Activated naive CD8-positive, alpha-beta T cell treated with anti-CD3 and anti-CD28 coated beads, Interleukin-2, amount 50 U/mL, for 24 hours (primary cell): ENCODE data around the gene CALCB.
A peak's percentile ranks its signal among the peaks of the same experiment; 100 is the strongest.

Experiments
- ATAC-seq: fragments of 150-1000 bp; cut with Tn5 transposase; one replicate; pipeline ENCODE4 v1.10.0; 2021
- DNase-seq: peaks from one replicate; pipeline ENCODE4 v3.0.0; 2021
- H3K27ac Mint-ChIP-seq: one replicate; pipeline ENCODE4 v1.8.0; 2021; ENCODE audit warnings: mild to moderate bottlenecking, mixed read lengths
- H3K27me3 Mint-ChIP-seq: one replicate; pipeline ENCODE4 v1.8.0; 2021; ENCODE audit warnings: mixed read lengths
- H3K36me3 Mint-ChIP-seq: one replicate; pipeline ENCODE4 v1.8.0; 2021; ENCODE audit warnings: low read depth, mixed read lengths
- H3K4me1 Mint-ChIP-seq: one replicate; pipeline ENCODE4 v1.8.0; 2021; ENCODE audit warnings: mixed read lengths
- H3K4me3 Mint-ChIP-seq: one replicate; pipeline ENCODE4 v1.8.0; 2021; ENCODE audit warnings: mild to moderate bottlenecking, moderate library complexity, mixed read lengths
- H3K9me3 Mint-ChIP-seq: one replicate; pipeline ENCODE4 v1.8.0; 2021; ENCODE audit warnings: mixed read lengths

CALCB gene

GRCh38 chr11:15101072-15101709, 27.8 kb downstream of the CALCB start:
- no peak overlapping the region for H3K4me3 Mint-ChIP-seq
- no peak for ATAC-seq
- H3K27me3 Mint-ChIP-seq, result peaks cover 9% of the 10 kb centered on the region
- H3K4me1 Mint-ChIP-seq, result peaks cover 2% of the 10 kb centered on the region
- H3K36me3 Mint-ChIP-seq, result no peaks in the 10 kb centered on the region
- DNase-seq, result peak; percentile 63
- H3K9me3 Mint-ChIP-seq, result no peaks in the 10 kb centered on the region
- no peak overlapping the region for H3K27ac Mint-ChIP-seq

GRCh38 chr11:15104166-15104565, 30.8 kb downstream of the CALCB start:
- peaks cover 3% of the 10 kb centered on the region for H3K4me1 Mint-ChIP-seq
- no peaks in the 10 kb centered on the region for H3K36me3 Mint-ChIP-seq
- DNase-seq, result no peak
- no peaks in the 10 kb centered on the region for H3K9me3 Mint-ChIP-seq
- H3K27me3 Mint-ChIP-seq, result no peaks in the 10 kb centered on the region
- no peak overlapping the region for H3K4me3 Mint-ChIP-seq
- ATAC-seq, result no peak
- H3K27ac Mint-ChIP-seq, result no peak overlapping the region

GRCh38 chr11:15106201-15106965, 33.0 kb downstream of the CALCB start:
- no peaks in the 10 kb centered on the region for H3K9me3 Mint-ChIP-seq
- no peak overlapping the region for H3K27ac Mint-ChIP-seq
- H3K4me3 Mint-ChIP-seq, result no peak overlapping the region
- no peaks in the 10 kb centered on the region for H3K27me3 Mint-ChIP-seq
- H3K36me3 Mint-ChIP-seq, result no peaks in the 10 kb centered on the region
- DNase-seq, result no peak
- ATAC-seq, result no peak
- peaks cover 3% of the 10 kb centered on the region for H3K4me1 Mint-ChIP-seq

GRCh38 chr11:15107730-15108515, 34.5 kb downstream of the CALCB start:
- Mint-ChIP-seq H3K36me3 (no peaks in the 10 kb centered on the region), H3K27me3 (no peaks in the 10 kb centered on the region), H3K27ac (no peak overlapping the region), H3K4me1 (peaks cover 3% of the 10 kb centered on the region), H3K9me3 (no peaks in the 10 kb centered on the region), H3K4me3 (no peak overlapping the region)
- DNase-seq, result no peak
- no peak for ATAC-seq

- Mint-ChIP-seq H3K9me3 (no peaks in the 10 kb centered on the region), H3K27ac (no peak overlapping the region), H3K27me3 (peaks cover 3% of the 10 kb centered on the region), H3K36me3 (no peaks in the 10 kb centered on the region), H3K4me1 (peaks cover 10% of the 10 kb centered on the region), H3K4me3 (no peak overlapping the region)
- DNase-seq (no peak), ATAC-seq (no peak)
These were observed 35.3 kb downstream of the CALCB start for GRCh38 chr11:15108592-15109130.

- no peaks in the 10 kb centered on the region for H3K9me3 Mint-ChIP-seq
- ATAC-seq (no peak), DNase-seq (no peak)
- peaks cover 13% of the 10 kb centered on the region for H3K4me1 Mint-ChIP-seq
- H3K27me3 Mint-ChIP-seq, result peaks cover 8% of the 10 kb centered on the region
- H3K36me3 Mint-ChIP-seq, result no peaks in the 10 kb centered on the region
- no peak overlapping the region for H3K4me3 Mint-ChIP-seq
- no peak overlapping the region for H3K27ac Mint-ChIP-seq
These were observed 36.2 kb downstream of the CALCB start for GRCh38 chr11:15109602-15110001.

- peaks cover 15% of the 10 kb centered on the region for H3K4me1 Mint-ChIP-seq
These were observed 37.8 kb downstream of the CALCB start for GRCh38 chr11:15111215-15111614.

GRCh38 chr11:15112131-15112541, 38.7 kb downstream of the CALCB start:
- Mint-ChIP-seq H3K4me1 (peaks cover 14% of the 10 kb centered on the region), H3K9me3 (no peaks in the 10 kb centered on the region)

More at GRCh38 chr11:15111215-15111614, 37.8 kb downstream of the CALCB start:
- DNase-seq, result no peak
- H3K36me3 Mint-ChIP-seq, result no peaks in the 10 kb centered on the region
- no peaks in the 10 kb centered on the region for H3K9me3 Mint-ChIP-seq
- H3K4me3 Mint-ChIP-seq, result no peak overlapping the region
- ATAC-seq, result no peak
- peaks cover 19% of the 10 kb centered on the region for H3K27me3 Mint-ChIP-seq
- no peak overlapping the region for H3K27ac Mint-ChIP-seq

GRCh38 chr11:15113381-15113780, 40.0 kb downstream of the CALCB start:
- Mint-ChIP-seq H3K4me3 (peak overlapping the region; percentile 30), H3K36me3 (no peaks in the 10 kb centered on the region), H3K9me3 (no peaks in the 10 kb centered on the region), H3K27me3 (peaks cover 34% of the 10 kb centered on the region), H3K27ac (no peak overlapping the region), H3K4me1 (peaks cover 20% of the 10 kb centered on the region)
- peak; percentile 42 for ATAC-seq
- peak; percentile 12 for DNase-seq

More at GRCh38 chr11:15112131-15112541, 38.7 kb downstream of the CALCB start:
- Mint-ChIP-seq H3K36me3 (no peaks in the 10 kb centered on the region), H3K27me3 (peaks cover 27% of the 10 kb centered on the region), H3K4me3 (no peak overlapping the region), H3K27ac (no peak overlapping the region)
- DNase-seq (no peak), ATAC-seq (no peak)

- H3K27me3 Mint-ChIP-seq, result peaks cover 34% of the 10 kb centered on the region
- H3K4me3 Mint-ChIP-seq, result no peak within 1 kb of the TSS
- no peak within 1 kb of the TSS for H3K27ac Mint-ChIP-seq
- no peaks in the 10 kb centered on the region for H3K36me3 Mint-ChIP-seq
- DNase-seq, result no peak
- H3K9me3 Mint-ChIP-seq, result no peaks in the 10 kb centered on the region
- no peak for ATAC-seq
- H3K4me1 Mint-ChIP-seq, result peaks cover 30% of the 10 kb centered on the region
These were observed 41.4 kb downstream of the CALCB start, which contains the start of gene INSC for GRCh38 chr11:15114501-15115475. TSS of gene INSC (plus strand) at chr11:15114923. CDS start at chr11:15149175, 34,252 bp downstream.

- H3K36me3 Mint-ChIP-seq, result no peaks in the 10 kb centered on the region
- no peak for ATAC-seq
- H3K27me3 Mint-ChIP-seq, result peaks cover 38% of the 10 kb centered on the region
- DNase-seq, result no peak
- no peak overlapping the region for H3K4me3 Mint-ChIP-seq
- H3K4me1 Mint-ChIP-seq, result peaks cover 30% of the 10 kb centered on the region
- H3K27ac Mint-ChIP-seq, result no peak overlapping the region
- no peaks in the 10 kb centered on the region for H3K9me3 Mint-ChIP-seq
These were observed 42.3 kb downstream of the CALCB start for GRCh38 chr11:15115686-15116085.

- peaks cover 41% of the 10 kb centered on the region for H3K27me3 Mint-ChIP-seq
- ATAC-seq (no peak), DNase-seq (no peak)
- H3K36me3 Mint-ChIP-seq, result no peaks in the 10 kb centered on the region
- no peak overlapping the region for H3K4me3 Mint-ChIP-seq
- H3K27ac Mint-ChIP-seq, result no peak overlapping the region
- no peaks in the 10 kb centered on the region for H3K9me3 Mint-ChIP-seq
- H3K4me1 Mint-ChIP-seq, result peaks cover 30% of the 10 kb centered on the region
These were observed 44.4 kb downstream of the CALCB start for GRCh38 chr11:15117751-15118150.

- DNase-seq (no peak), ATAC-seq (peak; percentile 89)
- Mint-ChIP-seq H3K27me3 (peaks cover 45% of the 10 kb centered on the region), H3K4me3 (no peak overlapping the region), H3K27ac (no peak overlapping the region), H3K36me3 (no peaks in the 10 kb centered on the region), H3K9me3 (no peaks in the 10 kb centered on the region), H3K4me1 (peaks cover 25% of the 10 kb centered on the region)
These were observed 45.0 kb downstream of the CALCB start for GRCh38 chr11:15118431-15118830.
